ENCODE measurements around the gene JARID2. TPM values are rescaled to one million over a fixed set of nuclear protein-coding genes. Genes with fewer than 3 reads are reported as not detected.

The JARID2 gene
- total and polyA plus RNA-seq, 2 of the 13 experiments (the other 11 are each of a cell fraction or from before 2014, with no cell fraction given) = 7.5 to 10.3 TPM

DNA sequence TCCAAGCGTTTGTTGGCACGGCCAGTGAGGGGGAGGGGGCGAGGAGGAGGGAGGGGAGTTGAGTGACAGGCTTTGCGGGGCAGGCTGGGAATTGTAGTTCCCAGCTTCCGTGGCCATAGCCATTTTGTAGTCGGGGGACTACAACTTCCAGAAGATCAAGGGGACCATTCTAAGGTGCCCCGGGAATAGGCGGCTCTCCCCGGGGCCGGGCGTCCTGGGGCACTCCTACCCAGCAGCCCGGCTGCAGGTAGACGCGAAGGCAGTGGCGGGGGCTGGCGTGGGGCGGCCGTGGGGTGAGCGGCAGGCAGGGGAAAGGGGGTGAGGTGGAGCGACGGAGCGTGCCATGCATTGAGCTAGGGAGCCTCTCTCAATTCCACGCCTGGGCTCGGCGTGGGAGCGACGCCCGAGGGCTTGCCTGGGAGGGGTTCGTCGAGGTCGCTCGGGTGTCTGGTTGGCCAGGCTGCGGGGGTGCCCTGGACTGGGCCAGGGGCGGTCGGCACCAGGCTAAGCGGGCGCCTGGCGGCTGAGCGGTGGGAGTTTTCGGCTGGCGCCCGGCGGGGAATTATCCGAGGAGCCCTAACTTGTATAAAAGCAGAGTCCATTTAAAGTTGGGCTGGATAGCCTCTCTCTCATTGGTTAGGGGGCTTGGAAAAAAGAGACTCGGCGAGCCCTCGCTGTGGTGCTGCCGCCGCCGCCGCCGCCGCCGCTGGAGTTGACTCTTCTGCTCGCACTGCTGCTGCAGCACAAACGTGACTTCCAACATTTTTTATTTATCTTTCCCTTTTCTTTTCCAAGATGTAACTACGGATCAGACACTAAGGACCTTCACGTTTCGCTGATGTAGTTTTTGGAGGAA, at the start of gene JARID2 (continued):
- TF ChIP-seq, protein P1, sequence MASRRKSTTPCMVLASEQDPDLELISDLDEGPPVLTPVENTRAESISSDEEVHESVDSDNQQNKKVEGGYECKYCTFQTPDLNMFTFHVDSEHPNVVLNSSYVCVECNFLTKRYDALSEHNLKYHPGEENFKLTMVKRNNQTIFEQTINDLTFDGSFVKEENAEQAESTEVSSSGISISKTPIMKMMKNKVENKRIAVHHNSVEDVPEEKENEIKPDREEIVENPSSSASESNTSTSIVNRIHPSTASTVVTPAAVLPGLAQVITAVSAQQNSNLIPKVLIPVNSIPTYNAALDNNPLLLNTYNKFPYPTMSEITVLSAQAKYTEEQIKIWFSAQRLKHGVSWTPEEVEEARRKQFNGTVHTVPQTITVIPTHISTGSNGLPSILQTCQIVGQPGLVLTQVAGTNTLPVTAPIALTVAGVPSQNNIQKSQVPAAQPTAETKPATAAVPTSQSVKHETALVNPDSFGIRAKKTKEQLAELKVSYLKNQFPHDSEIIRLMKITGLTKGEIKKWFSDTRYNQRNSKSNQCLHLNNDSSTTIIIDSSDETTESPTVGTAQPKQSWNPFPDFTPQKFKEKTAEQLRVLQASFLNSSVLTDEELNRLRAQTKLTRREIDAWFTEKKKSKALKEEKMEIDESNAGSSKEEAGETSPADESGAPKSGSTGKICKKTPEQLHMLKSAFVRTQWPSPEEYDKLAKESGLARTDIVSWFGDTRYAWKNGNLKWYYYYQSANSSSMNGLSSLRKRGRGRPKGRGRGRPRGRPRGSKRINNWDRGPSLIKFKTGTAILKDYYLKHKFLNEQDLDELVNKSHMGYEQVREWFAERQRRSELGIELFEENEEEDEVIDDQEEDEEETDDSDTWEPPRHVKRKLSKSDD (CRISPR knock-in tag; IDR thresholded peaks at IDR 0.05; ENCODE audit: low read depth) = no peak
- TF ChIP-seq ZKSCAN5 (CRISPR knock-in tag; IDR thresholded peaks at IDR 0.05) (no peak), ZFP36L1 (CRISPR knock-in tag; IDR thresholded peaks at IDR 0.05) (no peak), BORCS8-MEF2B (CRISPR knock-in tag; IDR thresholded peaks at IDR 0.05) (0 out of 2 replicates have a peak, but pooled peaks have one; percentile 54), ZNF382 (CRISPR knock-in tag; IDR thresholded peaks at IDR 0.05; ENCODE audit: borderline replicate concordance) (no peak), SAFB2 (CRISPR knock-in tag; IDR thresholded peaks at IDR 0.05; ENCODE audit: borderline replicate concordance, low read depth) (no peak; the same call in 1 of the 2 replicates), ZBTB20 (CRISPR knock-in tag; IDR thresholded peaks at IDR 0.05; ENCODE audit: borderline replicate concordance, low read depth) (peak; percentile 52), NCOR1 (IDR thresholded peaks at IDR 0.05; ENCODE audit: borderline replicate concordance, low read length) (no peak; the same call in 1 of the 2 replicates)
- TF ChIP-seq, protein P2, sequence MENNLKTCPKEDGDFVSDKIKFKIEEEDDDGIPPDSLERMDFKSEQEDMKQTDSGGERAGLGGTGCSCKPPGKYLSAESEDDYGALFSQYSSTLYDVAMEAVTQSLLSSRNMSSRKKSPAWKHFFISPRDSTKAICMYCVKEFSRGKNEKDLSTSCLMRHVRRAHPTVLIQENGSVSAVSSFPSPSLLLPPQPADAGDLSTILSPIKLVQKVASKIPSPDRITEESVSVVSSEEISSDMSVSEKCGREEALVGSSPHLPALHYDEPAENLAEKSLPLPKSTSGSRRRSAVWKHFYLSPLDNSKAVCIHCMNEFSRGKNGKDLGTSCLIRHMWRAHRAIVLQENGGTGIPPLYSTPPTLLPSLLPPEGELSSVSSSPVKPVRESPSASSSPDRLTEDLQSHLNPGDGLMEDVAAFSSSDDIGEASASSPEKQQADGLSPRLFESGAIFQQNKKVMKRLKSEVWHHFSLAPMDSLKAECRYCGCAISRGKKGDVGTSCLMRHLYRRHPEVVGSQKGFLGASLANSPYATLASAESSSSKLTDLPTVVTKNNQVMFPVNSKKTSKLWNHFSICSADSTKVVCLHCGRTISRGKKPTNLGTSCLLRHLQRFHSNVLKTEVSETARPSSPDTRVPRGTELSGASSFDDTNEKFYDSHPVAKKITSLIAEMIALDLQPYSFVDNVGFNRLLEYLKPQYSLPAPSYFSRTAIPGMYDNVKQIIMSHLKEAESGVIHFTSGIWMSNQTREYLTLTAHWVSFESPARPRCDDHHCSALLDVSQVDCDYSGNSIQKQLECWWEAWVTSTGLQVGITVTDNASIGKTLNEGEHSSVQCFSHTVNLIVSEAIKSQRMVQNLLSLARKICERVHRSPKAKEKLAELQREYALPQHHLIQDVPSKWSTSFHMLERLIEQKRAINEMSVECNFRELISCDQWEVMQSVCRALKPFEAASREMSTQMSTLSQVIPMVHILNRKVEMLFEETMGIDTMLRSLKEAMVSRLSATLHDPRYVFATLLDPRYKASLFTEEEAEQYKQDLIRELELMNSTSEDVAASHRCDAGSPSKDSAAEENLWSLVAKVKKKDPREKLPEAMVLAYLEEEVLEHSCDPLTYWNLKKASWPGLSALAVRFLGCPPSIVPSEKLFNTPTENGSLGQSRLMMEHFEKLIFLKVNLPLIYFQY (CRISPR knock-in tag; IDR thresholded peaks at IDR 0.05; ENCODE audit: borderline replicate concordance) = 0 out of 2 replicates have a peak, but pooled peaks have one; percentile 34
- TF ChIP-seq, protein P3, sequence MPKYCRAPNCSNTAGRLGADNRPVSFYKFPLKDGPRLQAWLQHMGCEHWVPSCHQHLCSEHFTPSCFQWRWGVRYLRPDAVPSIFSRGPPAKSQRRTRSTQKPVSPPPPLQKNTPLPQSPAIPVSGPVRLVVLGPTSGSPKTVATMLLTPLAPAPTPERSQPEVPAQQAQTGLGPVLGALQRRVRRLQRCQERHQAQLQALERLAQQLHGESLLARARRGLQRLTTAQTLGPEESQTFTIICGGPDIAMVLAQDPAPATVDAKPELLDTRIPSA (CRISPR knock-in tag; IDR thresholded peaks at IDR 0.05; ENCODE audit: borderline replicate concordance) = peak; percentile 30; the same call in 1 of the 2 replicates
- TF ChIP-seq, protein P4, sequence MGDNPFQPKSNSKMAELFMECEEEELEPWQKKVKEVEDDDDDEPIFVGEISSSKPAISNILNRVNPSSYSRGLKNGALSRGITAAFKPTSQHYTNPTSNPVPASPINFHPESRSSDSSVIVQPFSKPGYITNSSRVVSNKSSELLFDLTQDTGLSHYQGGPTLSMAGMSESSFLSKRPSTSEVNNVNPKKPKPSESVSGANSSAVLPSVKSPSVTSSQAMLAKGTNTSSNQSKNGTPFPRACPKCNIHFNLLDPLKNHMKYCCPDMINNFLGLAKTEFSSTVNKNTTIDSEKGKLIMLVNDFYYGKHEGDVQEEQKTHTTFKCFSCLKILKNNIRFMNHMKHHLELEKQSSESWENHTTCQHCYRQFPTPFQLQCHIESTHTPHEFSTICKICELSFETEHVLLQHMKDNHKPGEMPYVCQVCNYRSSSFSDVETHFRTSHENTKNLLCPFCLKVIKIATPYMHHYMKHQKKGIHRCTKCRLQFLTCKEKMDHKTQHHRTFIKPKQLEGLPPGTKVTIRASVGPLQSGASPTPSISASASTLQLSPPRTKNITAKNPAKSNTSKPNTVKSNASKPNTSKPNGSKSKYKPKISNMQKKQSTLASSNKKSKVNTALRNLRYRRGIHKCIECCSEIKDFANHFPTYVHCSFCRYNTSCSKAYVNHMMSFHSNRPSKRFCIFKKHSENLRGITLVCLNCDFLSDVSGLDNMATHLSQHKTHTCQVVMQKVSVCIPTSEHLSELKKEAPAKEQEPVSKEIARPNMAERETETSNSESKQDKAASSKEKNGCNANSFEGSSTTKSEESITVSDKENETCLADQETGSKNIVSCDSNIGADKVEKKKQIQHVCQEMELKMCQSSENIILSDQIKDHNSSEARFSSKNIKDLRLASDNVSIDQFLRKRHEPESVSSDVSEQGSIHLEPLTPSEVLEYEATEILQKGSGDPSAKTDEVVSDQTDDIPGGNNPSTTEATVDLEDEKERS (CRISPR knock-in tag; IDR thresholded peaks at IDR 0.05) = peak; percentile 29; the same call in 1 of the 2 replicates

Measured in HepG2 (cell line).